ENCODE results near the gene TEX12. TPM values are rescaled to one million over a fixed set of nuclear protein-coding genes. Genes with fewer than 3 reads are reported as not detected.
"Not testable (repeated sequence)": the region's sequence is repeated elsewhere in the genome, so short reads cannot be mapped to it uniquely, and the experiment has no call there.

The TEX12 gene
- total RNA-seq, 1 donor from 2014 or later: not detected

DNA sequence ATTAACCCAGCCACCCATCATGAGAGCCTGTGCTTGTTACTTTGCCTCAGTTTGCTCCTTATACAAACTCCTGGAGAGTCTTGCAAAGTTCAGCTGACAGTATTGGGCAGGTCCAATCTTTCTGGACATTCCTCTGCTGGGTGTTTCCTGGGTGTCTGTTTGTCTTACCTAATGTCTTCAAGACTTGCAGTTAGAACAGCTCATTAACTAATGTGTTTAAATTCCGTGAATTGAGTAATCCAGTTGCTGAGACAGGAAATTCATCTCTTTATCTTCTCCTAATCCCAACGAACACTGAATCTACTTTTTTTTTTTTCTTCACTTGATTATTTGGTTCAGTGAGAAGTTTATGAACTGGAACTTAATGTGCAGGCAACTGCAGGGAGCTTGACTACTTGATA, 28.8 kb downstream of the TEX12 start:
- H3K4me3 Mint-ChIP-seq (ENCODE audit: unreplicated experiment): no peak overlapping the region
- TF ChIP-seq, protein P1, sequence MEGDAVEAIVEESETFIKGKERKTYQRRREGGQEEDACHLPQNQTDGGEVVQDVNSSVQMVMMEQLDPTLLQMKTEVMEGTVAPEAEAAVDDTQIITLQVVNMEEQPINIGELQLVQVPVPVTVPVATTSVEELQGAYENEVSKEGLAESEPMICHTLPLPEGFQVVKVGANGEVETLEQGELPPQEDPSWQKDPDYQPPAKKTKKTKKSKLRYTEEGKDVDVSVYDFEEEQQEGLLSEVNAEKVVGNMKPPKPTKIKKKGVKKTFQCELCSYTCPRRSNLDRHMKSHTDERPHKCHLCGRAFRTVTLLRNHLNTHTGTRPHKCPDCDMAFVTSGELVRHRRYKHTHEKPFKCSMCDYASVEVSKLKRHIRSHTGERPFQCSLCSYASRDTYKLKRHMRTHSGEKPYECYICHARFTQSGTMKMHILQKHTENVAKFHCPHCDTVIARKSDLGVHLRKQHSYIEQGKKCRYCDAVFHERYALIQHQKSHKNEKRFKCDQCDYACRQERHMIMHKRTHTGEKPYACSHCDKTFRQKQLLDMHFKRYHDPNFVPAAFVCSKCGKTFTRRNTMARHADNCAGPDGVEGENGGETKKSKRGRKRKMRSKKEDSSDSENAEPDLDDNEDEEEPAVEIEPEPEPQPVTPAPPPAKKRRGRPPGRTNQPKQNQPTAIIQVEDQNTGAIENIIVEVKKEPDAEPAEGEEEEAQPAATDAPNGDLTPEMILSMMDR (IDR thresholded peaks at IDR 0.05; ENCODE audit: partially characterized antibody, unreplicated experiment): no peak
- H3K4me1 Mint-ChIP-seq (ENCODE audit: low read depth, unreplicated experiment): no peaks in the 10 kb centered on the region
- no peak overlapping the region for H3K27ac Mint-ChIP-seq (ENCODE audit: unreplicated experiment)
- DNase-seq: no peak
- H3K36me3 Mint-ChIP-seq (ENCODE audit: unreplicated experiment): peaks cover 4% of the 10 kb centered on the region
- peaks cover 2% of the 10 kb centered on the region for H3K9me3 Mint-ChIP-seq (ENCODE audit: unreplicated experiment)
- H3K27me3 Mint-ChIP-seq (ENCODE audit: unreplicated experiment): peaks cover 2% of the 10 kb centered on the region

DNA sequence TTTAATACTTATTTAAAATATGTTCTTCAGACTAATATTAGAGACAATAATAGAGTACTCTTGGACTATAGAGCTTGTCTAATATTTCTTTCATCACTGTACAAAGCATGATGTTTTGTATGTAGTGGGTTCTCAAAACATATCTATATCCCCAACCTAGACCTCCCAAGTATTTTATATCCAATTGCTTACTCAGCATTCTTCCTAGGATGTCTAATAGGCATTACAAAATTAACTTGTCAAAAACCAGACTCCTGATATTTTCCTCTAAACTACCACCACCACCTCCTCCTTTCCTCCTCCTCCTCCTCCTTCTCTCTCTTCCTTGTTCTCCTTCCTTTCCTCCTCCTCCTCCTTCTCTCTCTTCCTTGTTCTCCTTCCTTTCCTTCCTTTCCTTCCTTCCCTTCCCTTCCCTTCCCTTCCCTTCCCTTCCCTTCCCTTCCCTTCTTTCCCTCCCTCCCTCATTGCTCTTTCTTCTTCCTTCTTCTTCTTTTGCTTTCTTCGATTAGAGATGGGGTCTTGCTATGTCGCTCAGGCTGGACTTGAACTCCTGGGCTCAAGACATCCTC, 29.4 kb downstream of the TEX12 start:
- DNase-seq: no peak
- H3K27me3 Mint-ChIP-seq (ENCODE audit: unreplicated experiment): peaks cover 2% of the 10 kb centered on the region
- peaks cover 2% of the 10 kb centered on the region for H3K9me3 Mint-ChIP-seq (ENCODE audit: unreplicated experiment)
- no peak overlapping the region for H3K4me3 Mint-ChIP-seq (ENCODE audit: unreplicated experiment)
- TF ChIP-seq, protein P1 (IDR thresholded peaks at IDR 0.05; ENCODE audit: partially characterized antibody, unreplicated experiment): no peak
- peaks cover 4% of the 10 kb centered on the region for H3K36me3 Mint-ChIP-seq (ENCODE audit: unreplicated experiment)
- no peaks in the 10 kb centered on the region for H3K4me1 Mint-ChIP-seq (ENCODE audit: low read depth, unreplicated experiment)
- no peak overlapping the region for H3K27ac Mint-ChIP-seq (ENCODE audit: unreplicated experiment)

DNA sequence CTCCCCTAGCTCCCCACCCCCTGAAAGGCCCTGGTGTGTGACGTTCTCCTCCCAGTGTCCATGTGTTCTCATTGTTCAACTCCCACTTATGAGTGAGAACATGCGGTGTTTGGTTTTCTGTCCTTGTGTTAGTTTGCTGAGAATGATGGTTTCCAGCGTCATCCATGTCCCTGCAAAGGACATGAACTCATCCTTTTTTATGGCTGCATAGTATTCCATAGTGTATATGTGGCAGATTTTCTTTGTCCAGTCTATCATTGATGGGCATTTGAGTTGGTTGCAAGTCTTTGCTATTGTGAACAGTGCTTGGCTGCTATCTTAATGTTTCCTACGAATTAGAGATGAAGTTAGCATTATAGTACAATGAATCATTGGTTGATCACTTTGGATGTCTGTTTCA, 31.9 kb downstream of the TEX12 start:
- not testable (repeated sequence) for H3K27me3 Mint-ChIP-seq (ENCODE audit: unreplicated experiment); H3K9me3 Mint-ChIP-seq (ENCODE audit: unreplicated experiment); H3K4me1 Mint-ChIP-seq (ENCODE audit: low read depth, unreplicated experiment)

DNA sequence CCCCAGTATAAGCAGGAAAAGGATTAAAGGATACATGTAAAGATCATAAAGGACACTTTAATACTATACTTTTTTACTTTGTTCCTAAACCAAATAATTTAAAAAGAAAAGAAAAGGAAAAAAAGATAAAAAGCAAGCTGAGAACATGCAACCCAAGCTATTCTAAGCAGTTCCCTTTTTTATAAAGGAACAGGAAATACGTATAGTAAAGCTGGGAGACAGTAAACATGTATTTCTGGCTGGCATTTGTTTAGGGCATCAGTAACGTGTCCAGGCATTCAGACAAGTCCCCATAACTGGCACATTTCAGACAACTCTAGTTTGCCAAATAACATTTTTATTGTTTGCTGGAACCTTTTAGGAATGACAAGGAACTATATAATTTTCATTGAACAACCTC, 33.1 kb downstream of the TEX12 start:
- Mint-ChIP-seq H3K4me1 (ENCODE audit: low read depth, unreplicated experiment) (no peaks in the 10 kb centered on the region), H3K9me3 (ENCODE audit: unreplicated experiment) (peaks cover 2% of the 10 kb centered on the region), H3K27me3 (ENCODE audit: unreplicated experiment) (peaks cover 2% of the 10 kb centered on the region), H3K27ac (ENCODE audit: unreplicated experiment) (no peak overlapping the region), H3K4me3 (ENCODE audit: unreplicated experiment) (no peak overlapping the region), H3K36me3 (ENCODE audit: unreplicated experiment) (peaks cover 4% of the 10 kb centered on the region)
- DNase-seq: no peak
- TF ChIP-seq, protein P1 (IDR thresholded peaks at IDR 0.05; ENCODE audit: partially characterized antibody, unreplicated experiment): no peak

More for the DNA sequence above, 31.9 kb downstream of the TEX12 start:
- not testable (repeated sequence) for H3K36me3 Mint-ChIP-seq (ENCODE audit: unreplicated experiment); DNase-seq; H3K4me3 Mint-ChIP-seq (ENCODE audit: unreplicated experiment); H3K27ac Mint-ChIP-seq (ENCODE audit: unreplicated experiment)

DNA sequence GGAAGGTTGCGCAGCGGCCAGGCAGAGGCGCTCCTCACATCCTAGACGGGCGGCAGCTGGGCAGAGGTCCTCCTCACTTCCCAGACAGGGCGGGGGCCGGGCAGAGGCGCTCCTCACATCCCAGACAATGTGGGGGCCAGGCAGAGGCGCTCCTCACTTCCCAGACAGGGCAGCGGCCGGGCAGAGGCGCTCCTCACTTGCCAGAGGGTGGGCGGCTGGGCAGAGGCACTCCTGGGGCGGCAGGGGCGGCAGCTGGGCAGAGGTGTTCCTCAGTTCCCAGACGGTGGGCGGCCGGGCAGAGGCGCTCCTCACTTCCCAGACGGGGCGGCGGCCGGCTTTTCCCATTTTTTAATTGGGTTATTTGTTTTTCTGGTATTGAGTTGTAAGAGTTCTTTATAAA, 38.9 kb downstream of the TEX12 start:
- peaks cover 3% of the 10 kb centered on the region for H3K27me3 Mint-ChIP-seq (ENCODE audit: unreplicated experiment)

More for the DNA sequence above, 38.9 kb downstream of the TEX12 start:
- Mint-ChIP-seq H3K9me3 (ENCODE audit: unreplicated experiment) (no peaks in the 10 kb centered on the region), H3K4me3 (ENCODE audit: unreplicated experiment) (no peak overlapping the region), H3K4me1 (ENCODE audit: low read depth, unreplicated experiment) (no peaks in the 10 kb centered on the region), H3K36me3 (ENCODE audit: unreplicated experiment) (peaks cover 5% of the 10 kb centered on the region), H3K27ac (ENCODE audit: unreplicated experiment) (no peak overlapping the region)
- DNase-seq: no peak
- TF ChIP-seq, protein P1 (IDR thresholded peaks at IDR 0.05; ENCODE audit: partially characterized antibody, unreplicated experiment): no peak

Measured in glutamatergic neuron (in vitro differentiated cells).